Tibial nerve (tissue), 3 donors: ENCODE data around the gene FLOT1.
"Not testable (repeated sequence)": the region's sequence is repeated elsewhere in the genome, so short reads cannot be mapped to it uniquely, and the experiment has no call there.

Source experiments
- CTCF ChIP-seq, 5 experiments: fragments of 200-600 bp in 3 of 5; fragments of 450-650 bp in 2 of 5; sonication (generic) in 3 of 5; IDR thresholded peaks; one replicate each; pipeline ENCODE4 v1.5.1; 2016 to 2019; ENCODE audit warnings: antibody characterized with exemption in 5 of 5, mild to moderate bottlenecking in 3 of 5, moderate library complexity in 2 of 5
- POLR2A ChIP-seq, 2 donors: fragments of 450-650 bp; IDR thresholded peaks; one replicate each; pipeline ENCODE4 v1.6.1; 2017; ENCODE audit warnings: antibody characterized with exemption in 2 of 2, mild to moderate bottlenecking in 2 of 2, moderate library complexity in 2 of 2

DNA sequence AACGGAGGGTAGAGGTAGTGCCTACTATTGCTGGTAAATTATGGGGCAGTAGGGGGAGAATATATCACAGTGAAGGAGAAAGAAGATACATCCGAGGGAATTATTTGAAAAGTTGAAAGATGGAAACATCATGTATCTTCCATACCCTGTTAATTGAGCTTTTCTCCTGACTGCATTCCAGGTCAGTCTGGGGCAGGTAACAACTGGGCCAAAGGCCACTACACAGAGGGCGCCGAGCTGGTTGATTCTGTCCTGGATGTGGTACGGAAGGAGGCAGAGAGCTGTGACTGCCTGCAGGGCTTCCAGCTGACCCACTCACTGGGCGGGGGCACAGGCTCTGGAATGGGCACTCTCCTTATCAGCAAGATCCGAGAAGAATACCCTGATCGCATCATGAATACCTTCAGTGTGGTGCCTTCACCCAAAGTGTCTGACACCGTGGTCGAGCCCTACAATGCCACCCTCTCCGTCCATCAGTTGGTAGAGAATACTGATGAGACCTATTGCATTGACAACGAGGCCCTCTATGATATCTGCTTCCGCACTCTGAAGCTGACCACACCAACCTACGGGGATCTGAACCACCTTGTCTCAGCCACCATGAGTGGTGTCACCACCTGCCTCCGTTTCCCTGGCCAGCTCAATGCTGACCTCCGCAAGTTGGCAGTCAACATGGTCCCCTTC lies 19.2 kb downstream of the FLOT1 start:
- not testable (repeated sequence) for TF ChIP-seq CTCF, POLR2A (IDR thresholded peaks at IDR 0.05)
